NCI-H510A treated with DMSO at 0.1 percent for 48 hours (cell line): ENCODE measurements around the gene ELF2.
"Not testable (repeated sequence)": the region's sequence is repeated elsewhere in the genome, so short reads cannot be mapped to it uniquely, and the experiment has no call there.

Experiments
- DNase-seq: peaks from one replicate; lab custom pipeline; 2025; lab: John Stamatoyannopoulos, UW

Gene ELF2

GRCh38 chr4:139188648-139189416 lies 11.8 kb upstream of the ELF2 start:
- DNase-seq: no peak

GRCh38 chr4:139184129-139184528 lies 7.1 kb upstream of the ELF2 start:
- no peak for DNase-seq

- DNase-seq: peak; percentile 90
These were observed 1.0 kb upstream of the ELF2 start for GRCh38 chr4:139177869-139178619.

GRCh38 chr4:139176302-139177048 lies 543 bp downstream of the ELF2 start:
- DNase-seq: peak; percentile 64

- peak; percentile 64 for DNase-seq
These were observed 1.2 kb downstream of the ELF2 start for GRCh38 chr4:139175646-139176301.

GRCh38 chr4:139171876-139172691 lies 4.9 kb downstream of the ELF2 start:
- DNase-seq: peak; percentile 12

GRCh38 chr4:139170932-139171331 lies 6.1 kb downstream of the ELF2 start:
- no peak for DNase-seq

GRCh38 chr4:139167774-139168444 lies 9.1 kb downstream of the ELF2 start:
- peak; percentile 2 for DNase-seq

GRCh38 chr4:139164731-139165130 lies 12.3 kb downstream of the ELF2 start:
- DNase-seq: no peak

- no peak for DNase-seq
These were observed 13.2 kb downstream of the ELF2 start for GRCh38 chr4:139163806-139164206.

GRCh38 chr4:139157977-139158376 lies 19.0 kb downstream of the ELF2 start:
- DNase-seq: not testable (repeated sequence)

GRCh38 chr4:139154952-139155557 lies 22.0 kb downstream of the ELF2 start:
- no peak for DNase-seq

- no peak for DNase-seq
These were observed 22.5 kb downstream of the ELF2 start for GRCh38 chr4:139154538-139154937.

- no peak for DNase-seq
These were observed 22.9 kb downstream of the ELF2 start for GRCh38 chr4:139154134-139154421.

GRCh38 chr4:139153411-139154133 lies 23.4 kb downstream of the ELF2 start:
- DNase-seq: no peak

- no peak for DNase-seq
These were observed 24.8 kb downstream of the ELF2 start for GRCh38 chr4:139152249-139152648.

- no peak for DNase-seq
These were observed 29.9 kb downstream of the ELF2 start for GRCh38 chr4:139146926-139147629.

GRCh38 chr4:139145552-139145932 lies 31.5 kb downstream of the ELF2 start:
- no peak for DNase-seq

GRCh38 chr4:139144911-139145551 lies 32.0 kb downstream of the ELF2 start:
- peak; percentile 38 for DNase-seq
